Naive thymus-derived CD4-positive, alpha-beta T cell (primary cell): ENCODE results near the gene THSD4. TPM values are rescaled to one million over a fixed set of nuclear protein-coding genes. Genes with fewer than 3 reads are reported as not detected.

Source experiments
- ATAC-seq: fragments of 150-1000 bp; cut with Tn5 transposase; 2 replicates; pipeline ENCODE4 v1.10.0; 2021; ENCODE audit warnings: mild to moderate bottlenecking, moderate library complexity
- CTCF ChIA-PET: fragments of 350-600 bp; sonication (Branson Sonifier 250); formaldehyde crosslinking; loops from one replicate; lab custom pipeline; 2021; ENCODE audit warnings: antibody characterized with exemption; lab: Charles Lee
- POLR2A ChIA-PET: fragments of 350-600 bp; sonication (Branson Sonifier 250); formaldehyde crosslinking; loops from one replicate; lab custom pipeline; 2021; ENCODE audit warnings: antibody characterized with exemption, inconsistent platforms; lab: Charles Lee
- DNase-seq, 9 donors: peaks; one replicate each; pipeline versions ENCODE4 v3.0.0 to v3.0.0-alpha.2; 2020 to 2022; ENCODE audit warnings: mixed read lengths in 1 of 9
- H3K27ac ChIP-seq: one replicate; pipeline ENCODE4 v1.7.0; 2013; ENCODE audit warnings: mild to moderate bottlenecking, low read depth, low read length, moderate library complexity
- H3K27me3 ChIP-seq, 2 donors: one replicate each; pipeline ENCODE4 v1.7.0; 2013; ENCODE audit warnings: low read length in 2 of 2, mild to moderate bottlenecking in 2 of 2, moderate library complexity in 2 of 2; ENCODE audit not compliant: control insufficient read depth in 2 of 2, insufficient read depth in 2 of 2
- H3K36me3 ChIP-seq, 3 experiments: 1 replicate in 2 of 3; 2 replicates in 1 of 3; pipeline ENCODE4 v1.7.0; 2013; ENCODE audit warnings: low read length in 3 of 3, mild to moderate bottlenecking in 3 of 3, moderate library complexity in 1 of 3; ENCODE audit not compliant: insufficient read depth in 3 of 3, control insufficient read depth in 2 of 3
- H3K4me1 ChIP-seq, 2 donors: one replicate each; pipeline ENCODE4 v1.7.0; 2013; ENCODE audit warnings: low read length in 2 of 2, mild to moderate bottlenecking in 2 of 2, moderate library complexity in 1 of 2; ENCODE audit not compliant: control insufficient read depth in 2 of 2, insufficient read depth in 2 of 2
- H3K4me3 ChIP-seq: 2 replicates; pipeline ENCODE4 v1.7.0; 2013; ENCODE audit warnings: mild to moderate bottlenecking, low read length
- H3K9me3 ChIP-seq, 3 experiments: 1 replicate in 2 of 3; 2 replicates in 1 of 3; pipeline ENCODE4 v1.7.0; 2013; ENCODE audit warnings: low read length in 3 of 3; ENCODE audit not compliant: control insufficient read depth in 2 of 3
- H3K27ac Mint-ChIP-seq, 9 donors: one replicate each; pipeline ENCODE4 v1.8.0; 2020 to 2022; ENCODE audit warnings: mixed read lengths in 9 of 9, mild to moderate bottlenecking in 8 of 9, moderate library complexity in 5 of 9, inconsistent platforms in 2 of 9
- H3K27me3 Mint-ChIP-seq, 5 donors: one replicate each; pipeline ENCODE4 v1.8.0; 2021 to 2022; ENCODE audit warnings: mixed read lengths in 5 of 5, mild to moderate bottlenecking in 1 of 5
- H3K36me3 Mint-ChIP-seq, 5 donors: one replicate each; pipeline ENCODE4 v1.8.0; 2020 to 2022; ENCODE audit warnings: mixed read lengths in 5 of 5, mild to moderate bottlenecking in 3 of 5, inconsistent platforms in 1 of 5
- H3K4me1 Mint-ChIP-seq, 7 donors: one replicate each; pipeline ENCODE4 v1.8.0; 2020 to 2022; ENCODE audit warnings: mixed read lengths in 7 of 7, mild to moderate bottlenecking in 3 of 7, inconsistent platforms in 1 of 7
- H3K4me3 Mint-ChIP-seq, 10 donors: one replicate each; pipeline ENCODE4 v1.8.0; 2020 to 2022; ENCODE audit warnings: mild to moderate bottlenecking in 10 of 10, mixed read lengths in 10 of 10, moderate library complexity in 6 of 10, inconsistent platforms in 2 of 10
- H3K9me3 Mint-ChIP-seq, 11 donors: one replicate each; pipeline ENCODE4 v1.8.0; 2020 to 2022; ENCODE audit warnings: mixed read lengths in 11 of 11, mild to moderate bottlenecking in 4 of 11, inconsistent platforms in 1 of 11, moderate library complexity in 1 of 11
- intact Hi-C, 2 donors: fragments of 100-400 bp; cut with micrococcal nuclease; formaldehyde crosslinking; loops; one replicate each; pipeline ENCODE4 v1.15.1; 2023
- polyA plus RNA-seq, 2 donors: library from polyadenylated mRNA; unstranded; fragments of 300-500 nt; fragmentation: Illumina TruSeq; gene quantifications; one replicate each; pipeline ENCODE4 v1.2.3, GENCODE V29; 2021
- total RNA-seq, 6 experiments: library from RNA in 5 of 6; stranded (reverse) in 5 of 6; gene quantifications; 1 replicate in 5 of 6; 2 replicates in 1 of 6; pipeline ENCODE4 v1.2.3 and lab custom pipeline; 2021 to 2026

THSD4 gene
- total and polyA plus RNA-seq, 7 experiments from 2014 or later: not detected

DNA sequence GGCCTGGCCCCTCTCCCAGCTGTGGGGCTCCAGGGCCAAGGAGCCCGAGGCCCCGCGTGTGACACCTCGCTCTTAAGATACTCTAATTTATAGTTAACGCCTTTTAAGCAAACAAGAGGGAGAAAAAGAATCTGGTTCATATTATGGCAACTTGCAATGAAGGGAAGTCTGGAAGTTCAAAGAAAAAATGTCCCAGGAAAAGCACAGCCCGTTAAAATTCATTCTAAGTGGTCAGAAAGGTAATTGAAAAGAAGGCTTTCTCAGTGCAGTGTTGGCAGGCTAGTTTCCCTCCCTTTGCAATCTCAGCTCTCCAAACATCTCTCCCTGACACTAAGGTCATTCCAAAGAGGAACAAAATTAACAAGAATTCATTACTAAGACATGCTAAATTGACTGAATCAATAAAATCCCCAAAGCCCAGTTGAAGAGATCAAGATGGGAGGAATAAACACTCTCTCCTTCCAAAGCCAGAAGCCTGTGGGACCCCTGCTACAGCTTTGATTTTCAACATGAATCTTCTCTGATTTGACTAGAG is 339.3 kb downstream of the THSD4 start:
- ChIA-PET CTCF (no interaction called here), POLR2A (no interaction called here)
- Mint-ChIP-seq H3K4me3 (no peak overlapping the region), H3K4me1 (no peaks in the 10 kb centered on the region), H3K27ac (no peak overlapping the region), H3K27me3 (peaks cover 5 to 25% (median 9%) of the 10 kb centered on the region in 5 donors), H3K36me3 (no peaks in the 10 kb centered on the region), H3K9me3 (peaks cover 0 to 3% (median 0%) of the 10 kb centered on the region in 11 donors)
- Histone ChIP-seq H3K9me3 (no peaks in the 10 kb centered on the region), H3K27me3 (no peaks in the 10 kb centered on the region), H3K36me3 (no peaks in the 10 kb centered on the region), H3K27ac (no peak overlapping the region), H3K4me1 (no peaks in the 10 kb centered on the region), H3K4me3 (no peak overlapping the region)
- intact Hi-C loops: no loop called here
- no peak for DNase-seq
- no peak for ATAC-seq

DNA sequence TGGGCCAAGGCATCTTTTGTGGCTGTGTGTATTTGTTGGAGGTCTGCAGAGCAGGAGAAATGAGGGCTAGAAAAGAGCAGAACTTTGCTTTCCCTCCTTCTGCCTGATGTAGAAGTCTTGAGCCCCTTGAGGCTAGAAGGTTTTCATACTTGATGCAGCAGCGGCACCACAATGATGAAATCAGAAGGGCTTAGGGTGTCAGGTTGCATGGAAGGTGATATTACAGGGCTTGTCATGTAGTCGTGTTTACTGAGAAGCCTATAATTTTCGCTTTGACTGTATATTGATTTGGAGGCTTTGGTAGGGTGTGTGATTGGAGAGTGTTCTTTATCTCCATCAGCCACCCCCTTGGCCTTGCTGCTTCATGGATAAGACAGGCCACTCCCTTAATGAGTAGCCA is 339.8 kb downstream of the THSD4 start:
- no peak for DNase-seq
- no peaks in the 10 kb centered on the region for H3K9me3 ChIP-seq
- H3K36me3 ChIP-seq: no peaks in the 10 kb centered on the region
- no peak for ATAC-seq
- intact Hi-C loops: no loop called here
- no peak overlapping the region for H3K27ac ChIP-seq
- H3K4me3 Mint-ChIP-seq: no peak overlapping the region
- H3K4me1 ChIP-seq: no peaks in the 10 kb centered on the region
- ChIA-PET POLR2A (no interaction called here), CTCF (no interaction called here)
- no peak overlapping the region for H3K4me3 ChIP-seq
- H3K27ac Mint-ChIP-seq: no peak overlapping the region
- peaks cover 5 to 25% (median 9%) of the 10 kb centered on the region in 5 donors for H3K27me3 Mint-ChIP-seq
- no peaks in the 10 kb centered on the region for H3K36me3 Mint-ChIP-seq
- H3K27me3 ChIP-seq: no peaks in the 10 kb centered on the region
- H3K9me3 Mint-ChIP-seq: peaks cover 0 to 3% (median 0%) of the 10 kb centered on the region in 11 donors
- no peaks in the 10 kb centered on the region for H3K4me1 Mint-ChIP-seq

DNA sequence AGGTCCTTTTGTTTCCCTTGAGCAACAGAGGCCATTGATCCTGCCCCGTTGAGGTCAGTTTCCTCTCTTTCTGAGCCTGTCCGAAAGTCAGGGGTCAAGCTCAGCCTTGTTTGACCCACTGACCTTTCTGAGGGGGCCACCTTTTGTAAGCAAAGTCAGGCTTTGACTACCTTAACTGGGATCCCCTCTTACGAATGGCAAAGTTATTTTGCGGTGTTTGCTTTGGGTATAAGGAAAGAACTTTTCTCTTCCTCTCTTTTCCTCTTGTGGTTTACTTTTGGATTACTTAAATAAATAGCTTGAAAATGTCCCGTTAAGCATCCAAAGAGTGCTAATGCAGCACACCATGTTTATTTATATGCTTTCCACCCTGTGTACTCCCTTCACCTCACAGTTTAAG is 340.6 kb downstream of the THSD4 start:
- CTCF ChIA-PET: no interaction called here

DNA sequence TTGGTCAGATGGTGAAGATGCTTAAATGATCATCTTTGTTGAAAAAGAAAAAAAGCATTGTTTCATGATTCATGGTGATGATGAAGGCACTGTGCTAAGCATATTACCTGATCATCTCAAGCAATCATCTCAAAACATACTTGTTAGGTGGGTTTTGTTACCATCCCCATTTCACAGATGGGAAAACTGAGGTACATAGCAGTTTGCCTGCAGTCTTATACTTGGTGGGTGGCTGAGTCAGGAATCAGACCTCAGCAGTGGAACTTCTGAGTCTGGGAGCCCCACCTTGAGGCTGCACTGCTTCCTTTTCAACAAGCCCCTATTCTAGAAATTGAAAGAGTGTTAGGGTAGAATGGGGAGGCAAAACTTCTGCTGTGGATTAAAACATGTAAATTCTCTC is 341.1 kb downstream of the THSD4 start:
- no peak overlapping the region for H3K4me3 Mint-ChIP-seq
- H3K9me3 ChIP-seq: no peaks in the 10 kb centered on the region
- no peaks in the 10 kb centered on the region for H3K27me3 ChIP-seq
- CTCF ChIA-PET: no interaction called here
- no peak overlapping the region for H3K27ac ChIP-seq
- no peak overlapping the region for H3K27ac Mint-ChIP-seq
- intact Hi-C loops: no loop called here
- H3K4me1 Mint-ChIP-seq: no peaks in the 10 kb centered on the region
- ATAC-seq (no peak), DNase-seq (no peak)
- no peaks in the 10 kb centered on the region for H3K36me3 Mint-ChIP-seq
- POLR2A ChIA-PET: no interaction called here
- H3K27me3 Mint-ChIP-seq: peaks cover 5 to 25% (median 9%) of the 10 kb centered on the region in 5 donors
- H3K4me3 ChIP-seq: no peak overlapping the region
- no peaks in the 10 kb centered on the region for H3K36me3 ChIP-seq
- H3K9me3 Mint-ChIP-seq: peaks cover 0 to 3% (median 0%) of the 10 kb centered on the region in 11 donors
- no peaks in the 10 kb centered on the region for H3K4me1 ChIP-seq

More for the DNA sequence above, 340.6 kb downstream of the THSD4 start:
- no peaks in the 10 kb centered on the region for H3K27me3 ChIP-seq
- H3K27ac Mint-ChIP-seq: no peak overlapping the region
- H3K9me3 Mint-ChIP-seq: peaks cover 0 to 3% (median 0%) of the 10 kb centered on the region in 11 donors
- no peaks in the 10 kb centered on the region for H3K36me3 ChIP-seq
- H3K4me1 ChIP-seq: no peaks in the 10 kb centered on the region
- H3K9me3 ChIP-seq: no peaks in the 10 kb centered on the region
- H3K27ac ChIP-seq: no peak overlapping the region
- H3K4me3 Mint-ChIP-seq: no peak overlapping the region
- POLR2A ChIA-PET: no interaction called here
- H3K36me3 Mint-ChIP-seq: no peaks in the 10 kb centered on the region
- no peaks in the 10 kb centered on the region for H3K4me1 Mint-ChIP-seq
- no peak overlapping the region for H3K4me3 ChIP-seq
- ATAC-seq (no peak), DNase-seq (no peak)
- intact Hi-C loops: no loop called here
- H3K27me3 Mint-ChIP-seq: peaks cover 5 to 25% (median 9%) of the 10 kb centered on the region in 5 donors

DNA sequence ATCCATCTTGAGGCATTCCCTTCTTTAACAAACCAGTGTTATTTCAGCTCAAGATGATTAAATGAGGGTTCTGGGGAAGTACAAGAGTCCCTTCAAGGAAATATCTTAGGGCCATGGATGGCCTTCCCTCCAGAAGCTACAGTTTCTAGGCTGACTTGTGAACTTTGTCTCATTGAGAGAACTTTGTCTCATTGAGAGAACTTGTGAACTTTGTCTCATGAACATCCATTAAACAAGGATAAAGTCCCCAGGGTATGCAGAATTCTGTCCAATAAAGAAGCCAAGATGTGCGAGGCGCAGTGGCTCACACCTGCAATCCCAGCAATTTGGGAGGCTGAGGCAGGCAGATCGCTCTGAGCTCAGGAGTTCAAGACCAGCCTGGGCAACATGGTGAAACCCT is 341.5 kb downstream of the THSD4 start:
- Mint-ChIP-seq H3K9me3 (peaks cover 0 to 3% (median 0%) of the 10 kb centered on the region in 11 donors), H3K36me3 (no peaks in the 10 kb centered on the region)
- POLR2A ChIA-PET: no interaction called here

DNA sequence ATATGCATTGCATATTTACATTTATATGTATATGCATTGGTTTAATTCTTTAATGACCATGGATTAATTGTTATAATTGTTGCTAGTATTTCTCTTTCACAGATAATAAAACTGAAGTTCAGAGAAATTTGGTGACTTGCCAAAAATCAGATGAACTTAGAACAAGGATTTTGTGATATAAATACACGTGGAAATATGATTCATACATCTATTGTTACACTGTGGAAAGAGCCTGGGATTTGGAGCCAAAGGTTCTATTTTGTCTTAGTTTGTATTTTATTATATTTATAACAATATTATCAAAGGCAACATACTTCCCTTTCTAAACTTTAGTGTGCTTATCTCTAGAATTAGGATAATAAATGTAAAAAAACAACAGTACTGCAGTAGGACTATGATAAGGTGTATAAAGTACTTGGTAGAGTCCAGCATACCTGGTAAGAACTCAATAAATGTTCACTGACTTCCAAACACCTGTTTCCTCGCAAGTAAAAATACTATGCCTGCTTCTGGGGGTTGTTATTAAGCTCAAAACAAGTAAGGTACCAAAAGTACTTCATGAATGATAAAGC is 342.9 kb downstream of the THSD4 start:
- no peaks in the 10 kb centered on the region for H3K4me1 Mint-ChIP-seq
- ChIA-PET POLR2A (no interaction called here), CTCF (no interaction called here)
- H3K27me3 Mint-ChIP-seq: peaks cover 5 to 25% (median 9%) of the 10 kb centered on the region in 5 donors
- no peak overlapping the region for H3K27ac Mint-ChIP-seq
- peaks cover 0 to 3% (median 0%) of the 10 kb centered on the region in 11 donors for H3K9me3 Mint-ChIP-seq
- no peaks in the 10 kb centered on the region for H3K36me3 ChIP-seq
- no peak overlapping the region for H3K4me3 Mint-ChIP-seq
- no peak overlapping the region for H3K4me3 ChIP-seq
- no peaks in the 10 kb centered on the region for H3K4me1 ChIP-seq
- no peaks in the 10 kb centered on the region for H3K27me3 ChIP-seq
- no peaks in the 10 kb centered on the region for H3K9me3 ChIP-seq
- no peak for ATAC-seq
- H3K36me3 Mint-ChIP-seq: no peaks in the 10 kb centered on the region
- no peak for DNase-seq
- intact Hi-C loops: no loop called here
- H3K27ac ChIP-seq: no peak overlapping the region

More for the DNA sequence above, 341.5 kb downstream of the THSD4 start:
- Histone ChIP-seq H3K4me3 (no peak overlapping the region), H3K27me3 (no peaks in the 10 kb centered on the region), H3K36me3 (no peaks in the 10 kb centered on the region), H3K9me3 (no peaks in the 10 kb centered on the region), H3K4me1 (no peaks in the 10 kb centered on the region), H3K27ac (no peak overlapping the region)
- H3K4me3 Mint-ChIP-seq: no peak overlapping the region
- H3K27me3 Mint-ChIP-seq: peaks cover 5 to 25% (median 9%) of the 10 kb centered on the region in 5 donors
- CTCF ChIA-PET: interaction anchor here (0.6 kb wide), 1 partner anchor 95 kb away, joined by 3 read pairs; no protein-coding TSS in a partner anchor
- no peak for ATAC-seq
- intact Hi-C loops: no loop called here
- H3K4me1 Mint-ChIP-seq: no peaks in the 10 kb centered on the region
- H3K27ac Mint-ChIP-seq: no peak overlapping the region
- DNase-seq: no peak

DNA sequence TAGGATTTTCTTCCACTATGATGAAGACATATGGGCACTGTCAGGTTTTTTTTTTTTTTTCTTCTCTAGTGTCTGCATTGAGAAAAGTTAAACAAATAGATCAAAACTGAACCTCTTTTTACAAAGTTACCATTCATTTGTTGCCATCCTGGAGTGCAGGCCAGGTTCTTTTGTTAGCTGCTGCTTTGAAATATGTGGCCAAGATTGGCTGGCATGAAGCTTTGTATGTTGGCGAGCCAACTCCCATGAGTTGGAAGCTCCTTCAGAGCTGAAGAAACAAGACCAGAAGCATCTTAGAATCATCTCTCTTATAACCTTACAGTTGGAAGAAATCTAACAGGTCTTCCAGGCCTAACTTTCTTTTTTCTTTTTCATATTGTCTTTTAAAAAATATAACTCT is 346.5 kb downstream of the THSD4 start:
- peaks cover 0 to 19% (median 5%) of the 10 kb centered on the region in 5 donors for H3K27me3 Mint-ChIP-seq
- H3K9me3 Mint-ChIP-seq: peaks cover 0 to 3% (median 0%) of the 10 kb centered on the region in 11 donors
- no peaks in the 10 kb centered on the region for H3K4me1 ChIP-seq
- ATAC-seq (no peak), DNase-seq (no peak)
- no peak overlapping the region for H3K27ac Mint-ChIP-seq
- H3K4me1 Mint-ChIP-seq: no peaks in the 10 kb centered on the region
- intact Hi-C loops: no loop called here
- H3K36me3 ChIP-seq: no peaks in the 10 kb centered on the region
- no peaks in the 10 kb centered on the region for H3K36me3 Mint-ChIP-seq
- CTCF ChIA-PET: no interaction called here
- POLR2A ChIA-PET: no interaction called here
- H3K27ac ChIP-seq: no peak overlapping the region
- no peaks in the 10 kb centered on the region for H3K9me3 ChIP-seq
- no peak overlapping the region for H3K4me3 Mint-ChIP-seq
- no peaks in the 10 kb centered on the region for H3K27me3 ChIP-seq
- H3K4me3 ChIP-seq: no peak overlapping the region
